Central memory CD8-positive, alpha-beta T cell (primary cell): Measurements from ENCODE around the gene SLC6A19.
A peak's percentile ranks its signal among the peaks of the same experiment; 100 is the strongest.

Source experiments
- ATAC-seq: fragments of 150-1000 bp; cut with Tn5 transposase; replicated peaks from 2 replicates; pipeline ENCODE4 v1.10.0; 2022; ENCODE audit warnings: mild to moderate bottlenecking, moderate FRiP score, moderate number of reproducible peaks; ENCODE audit not compliant: poor library complexity, severe bottlenecking; ENCODE audit errors: extremely low read depth
- DNase-seq, 2 donors: peaks; one replicate each; pipeline ENCODE4 v3.0.0; 2021; ENCODE audit warnings: low spot score in 2 of 2
- H3K27ac Mint-ChIP-seq: one replicate; pipeline ENCODE4 v1.8.0; 2022; ENCODE audit warnings: low read depth, mild to moderate bottlenecking, moderate library complexity, mixed read lengths
- H3K27me3 Mint-ChIP-seq: one replicate; pipeline ENCODE4 v1.8.0; 2022; ENCODE audit warnings: mixed read lengths
- H3K36me3 Mint-ChIP-seq: one replicate; pipeline ENCODE4 v1.8.0; 2022; ENCODE audit warnings: mild to moderate bottlenecking, moderate library complexity, mixed read lengths; ENCODE audit not compliant: insufficient read depth
- H3K4me1 Mint-ChIP-seq: one replicate; pipeline ENCODE4 v1.8.0; 2022; ENCODE audit warnings: mixed read lengths
- H3K4me3 Mint-ChIP-seq: one replicate; pipeline ENCODE4 v1.8.0; 2022; ENCODE audit warnings: mild to moderate bottlenecking, moderate library complexity, mixed read lengths
- H3K9me3 Mint-ChIP-seq: one replicate; pipeline ENCODE4 v1.8.0; 2022; ENCODE audit warnings: mixed read lengths

Gene SLC6A19

GRCh38 chr5:1169211-1170115, 31.9 kb upstream of the SLC6A19 start:
- Mint-ChIP-seq H3K27ac (no peak overlapping the region), H3K36me3 (peaks cover 2% of the 10 kb centered on the region), H3K27me3 (peaks cover 24% of the 10 kb centered on the region), H3K9me3 (no peaks in the 10 kb centered on the region), H3K4me1 (peaks cover 13% of the 10 kb centered on the region), H3K4me3 (no peak overlapping the region)
- DNase-seq (no peak), ATAC-seq (no peak)

GRCh38 chr5:1171340-1171941, 30.0 kb upstream of the SLC6A19 start:
- H3K27me3 Mint-ChIP-seq = peaks cover 16% of the 10 kb centered on the region
- H3K36me3 Mint-ChIP-seq = no peaks in the 10 kb centered on the region
- H3K27ac Mint-ChIP-seq = no peak overlapping the region
- peaks cover 13% of the 10 kb centered on the region for H3K4me1 Mint-ChIP-seq
- DNase-seq (no peak), ATAC-seq (no peak)
- no peaks in the 10 kb centered on the region for H3K9me3 Mint-ChIP-seq
- H3K4me3 Mint-ChIP-seq = no peak overlapping the region

- DNase-seq (no peak), ATAC-seq (no peak)
- Mint-ChIP-seq H3K9me3 (no peaks in the 10 kb centered on the region), H3K4me3 (no peak overlapping the region), H3K27me3 (peaks cover 9% of the 10 kb centered on the region), H3K4me1 (peaks cover 13% of the 10 kb centered on the region), H3K36me3 (no peaks in the 10 kb centered on the region), H3K27ac (no peak overlapping the region)
These were observed 29.3 kb upstream of the SLC6A19 start for GRCh38 chr5:1172007-1172581.

- DNase-seq (no peak), ATAC-seq (no peak)
- Mint-ChIP-seq H3K9me3 (no peaks in the 10 kb centered on the region), H3K27me3 (peaks cover 7% of the 10 kb centered on the region), H3K27ac (no peak overlapping the region), H3K36me3 (no peaks in the 10 kb centered on the region), H3K4me3 (peak overlapping the region; percentile 16), H3K4me1 (peaks cover 12% of the 10 kb centered on the region)
These were observed 28.6 kb upstream of the SLC6A19 start for GRCh38 chr5:1172670-1173404.

GRCh38 chr5:1173485-1174070, 27.8 kb upstream of the SLC6A19 start:
- DNase-seq = no peak
- Mint-ChIP-seq H3K9me3 (no peaks in the 10 kb centered on the region), H3K4me3 (no peak overlapping the region), H3K36me3 (no peaks in the 10 kb centered on the region), H3K4me1 (peaks cover 4% of the 10 kb centered on the region), H3K27me3 (peaks cover 6% of the 10 kb centered on the region), H3K27ac (no peak overlapping the region)
- ATAC-seq = no peak

GRCh38 chr5:1174122-1174936, 27.1 kb upstream of the SLC6A19 start:
- Mint-ChIP-seq H3K4me1 (peaks cover 4% of the 10 kb centered on the region), H3K4me3 (no peak overlapping the region), H3K36me3 (no peaks in the 10 kb centered on the region), H3K9me3 (no peaks in the 10 kb centered on the region), H3K27me3 (peaks cover 9% of the 10 kb centered on the region), H3K27ac (no peak overlapping the region)
- no peak for DNase-seq
- no peak for ATAC-seq

GRCh38 chr5:1175015-1175414, 26.4 kb upstream of the SLC6A19 start:
- DNase-seq = no peak
- Mint-ChIP-seq H3K4me3 (no peak overlapping the region), H3K9me3 (no peaks in the 10 kb centered on the region), H3K27ac (no peak overlapping the region), H3K4me1 (peaks cover 4% of the 10 kb centered on the region), H3K36me3 (no peaks in the 10 kb centered on the region), H3K27me3 (peaks cover 9% of the 10 kb centered on the region)
- ATAC-seq = no peak

GRCh38 chr5:1175801-1176472, 25.5 kb upstream of the SLC6A19 start:
- DNase-seq (no peak), ATAC-seq (no peak)
- no peaks in the 10 kb centered on the region for H3K36me3 Mint-ChIP-seq
- H3K9me3 Mint-ChIP-seq = no peaks in the 10 kb centered on the region
- peaks cover 9% of the 10 kb centered on the region for H3K27me3 Mint-ChIP-seq
- no peak overlapping the region for H3K4me3 Mint-ChIP-seq
- no peak overlapping the region for H3K27ac Mint-ChIP-seq
- H3K4me1 Mint-ChIP-seq = peaks cover 4% of the 10 kb centered on the region

GRCh38 chr5:1176473-1177391, 24.7 kb upstream of the SLC6A19 start:
- peaks cover 4% of the 10 kb centered on the region for H3K4me1 Mint-ChIP-seq
- H3K4me3 Mint-ChIP-seq = no peak overlapping the region
- peaks cover 9% of the 10 kb centered on the region for H3K27me3 Mint-ChIP-seq
- H3K9me3 Mint-ChIP-seq = no peaks in the 10 kb centered on the region
- ATAC-seq = no peak
- DNase-seq = no peak
- H3K36me3 Mint-ChIP-seq = no peaks in the 10 kb centered on the region
- no peak overlapping the region for H3K27ac Mint-ChIP-seq

GRCh38 chr5:1177826-1178528, 23.4 kb upstream of the SLC6A19 start:
- H3K4me1 Mint-ChIP-seq = peaks cover 4% of the 10 kb centered on the region
- DNase-seq (no peak), ATAC-seq (no peak)
- H3K4me3 Mint-ChIP-seq = no peak overlapping the region
- no peaks in the 10 kb centered on the region for H3K9me3 Mint-ChIP-seq
- H3K27ac Mint-ChIP-seq = no peak overlapping the region
- no peaks in the 10 kb centered on the region for H3K36me3 Mint-ChIP-seq
- H3K27me3 Mint-ChIP-seq = peaks cover 9% of the 10 kb centered on the region
